GM23248 (cell line): ENCODE results near the gene FANCG.

ENCODE experiments used
- EZH2 ChIP-seq: fragments of 200-600 bp; sonication (generic); IDR thresholded peaks from 2 replicates; pipeline ENCODE4 v1.6.1; 2018; ENCODE audit warnings: antibody characterized with exemption, mild to moderate bottlenecking; ENCODE audit not compliant: insufficient read depth, poor library complexity, severe bottlenecking
- EZH2phosphoT487 ChIP-seq: fragments of 200-600 bp; sonication (generic); IDR thresholded peaks from 2 replicates; pipeline ENCODE4 v1.6.1; 2018; ENCODE audit warnings: antibody characterized with exemption, moderate library complexity, mild to moderate bottlenecking, low read depth; ENCODE audit not compliant: insufficient read depth

DNA sequence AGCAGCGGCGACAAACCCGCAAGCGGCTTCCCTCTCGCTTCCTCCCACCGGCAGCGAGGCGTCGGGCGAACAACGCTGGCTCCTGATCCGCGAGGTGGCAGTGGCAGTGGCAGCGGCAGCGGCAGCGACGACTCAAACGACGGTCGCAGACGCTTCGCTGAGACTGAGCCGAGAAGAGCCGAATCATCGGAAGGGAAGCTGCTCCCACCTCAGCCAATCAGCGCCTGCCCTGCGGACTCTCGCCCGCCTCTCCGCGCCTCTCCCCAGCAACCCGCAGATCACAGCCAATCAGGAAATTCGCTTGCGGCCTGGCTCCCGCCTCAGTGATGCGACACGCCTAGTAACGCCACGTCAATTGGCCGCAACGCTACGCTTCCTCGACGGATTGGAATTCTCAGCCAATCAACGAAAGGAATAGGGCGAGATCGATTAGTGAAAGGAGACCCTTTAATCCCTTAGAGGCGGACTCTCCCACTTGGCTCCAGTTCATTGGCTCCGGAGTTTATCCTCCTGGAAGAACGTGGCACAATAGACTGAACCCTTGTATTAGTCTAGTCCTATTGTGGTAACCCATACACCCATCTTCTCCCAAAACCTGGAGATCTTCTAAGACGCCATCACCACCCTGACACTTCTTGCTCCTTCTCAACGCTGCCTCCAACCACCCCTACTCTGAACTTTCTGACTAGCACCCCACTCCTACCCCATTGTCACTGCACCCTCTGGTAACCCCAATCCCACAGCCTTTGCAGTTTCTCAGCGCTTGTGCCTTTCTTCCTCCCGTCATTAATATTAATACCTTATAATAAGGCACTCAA is 7.1 kb downstream of the FANCG start, which contains the start of gene VCP:
- TF ChIP-seq EZH2 (no peak), EZH2phosphoT487 (no peak)
